B cell (primary cell): ENCODE measurements around the gene PARD6A. TPM values are rescaled to one million over a fixed set of nuclear protein-coding genes. Genes with fewer than 3 reads are reported as not detected.

ENCODE experiments used
- ATAC-seq: fragments of 200-7000 bp; cut with Tn5 transposase; one replicate; pipeline ENCODE4 v1.10.0; 2021; ENCODE audit warnings: low read depth, mild to moderate bottlenecking, moderate number of reproducible peaks, moderate library complexity
- CTCF ChIA-PET: fragments of 350-600 bp; sonication (Branson Sonifier 250); formaldehyde crosslinking; loops from one replicate; lab custom pipeline; 2021; ENCODE audit warnings: antibody characterized with exemption, inconsistent platforms; lab: Charles Lee
- POLR2A ChIA-PET: fragments of 350-600 bp; sonication (Branson Sonifier 250); formaldehyde crosslinking; loops from one replicate; lab custom pipeline; 2021; ENCODE audit warnings: antibody characterized with exemption; lab: Charles Lee
- DNase-seq: peaks from one replicate; pipeline ENCODE4 v3.0.0; 2013
- H2AFZ ChIP-seq: 2 replicates; pipeline ENCODE4 v1.6.1; 2012; ENCODE audit warnings: mild to moderate bottlenecking, low read depth, low read length; ENCODE audit not compliant: insufficient read depth, poor library complexity, severe bottlenecking
- H3K27ac ChIP-seq, 2 donors: 1 replicate in 1 of 2; 2 replicates in 1 of 2; pipeline ENCODE4 v1.5.1; 2012 to 2013; ENCODE audit warnings: low read length in 2 of 2, mild to moderate bottlenecking in 2 of 2, moderate library complexity in 1 of 2
- H3K27me3 ChIP-seq, 4 experiments: fragments of 200-600 bp in 1 of 4; sonication (generic) in 1 of 4; replicated peaks in 1 of 4; 1 replicate in 2 of 4; 2 replicates in 2 of 4; pipeline versions ENCODE4 v1.6.1 to v1.7.0; 2013 to 2016; ENCODE audit warnings: low read length in 3 of 4, mild to moderate bottlenecking in 2 of 4, mixed read lengths in 1 of 4, moderate library complexity in 1 of 4; ENCODE audit not compliant: insufficient read depth in 4 of 4, control insufficient read depth in 3 of 4; ENCODE audit errors: control extremely low read depth in 1 of 4
- H3K36me3 ChIP-seq, 2 experiments: replicated peaks in 1 of 2; 1 replicate in 1 of 2; 2 replicates in 1 of 2; pipeline versions ENCODE4 v1.6.1 to v1.7.1; 2013; ENCODE audit warnings: low read length in 1 of 2; ENCODE audit not compliant: insufficient read depth in 2 of 2, control insufficient read depth in 1 of 2; ENCODE audit errors: control extremely low read depth in 1 of 2, extremely low read depth in 1 of 2
- H3K4me1 ChIP-seq, 2 donors: fragments of 200-600 bp in 1 of 2; sonication (generic) in 1 of 2; 1 replicate in 1 of 2; 2 replicates in 1 of 2; pipeline versions ENCODE4 v1.5.1 to v1.6.1; 2013 to 2017; ENCODE audit warnings: low read length in 2 of 2; ENCODE audit not compliant: control insufficient read depth in 2 of 2, insufficient read depth in 2 of 2
- H3K4me2 ChIP-seq: replicated peaks from 2 replicates; pipeline ENCODE3; 2012; ENCODE audit warnings: mild to moderate bottlenecking, low read depth, low read length; ENCODE audit not compliant: poor library complexity, severe bottlenecking
- H3K4me3 ChIP-seq, 5 experiments: fragments of 200-600 bp in 1 of 5; sonication (generic) in 1 of 5; 1 replicate in 3 of 5; 2 replicates in 2 of 5; pipeline versions ENCODE4 v1.5.1 to v1.7.0; 2011 to 2016; ENCODE audit warnings: low read length in 4 of 5, mild to moderate bottlenecking in 4 of 5, low read depth in 2 of 5, control low read depth in 1 of 5, moderate library complexity in 1 of 5; ENCODE audit not compliant: insufficient read depth in 1 of 5; ENCODE audit errors: control extremely low read depth in 1 of 5, extremely low read depth in 1 of 5
- H3K79me2 ChIP-seq: fragments of 200-600 bp; sonication (generic); one replicate; pipeline ENCODE4 v1.6.0; 2016; ENCODE audit warnings: low read length; ENCODE audit not compliant: control insufficient read depth, insufficient read depth
- H3K9ac ChIP-seq: fragments of 200-600 bp; sonication (generic); 2 replicates; pipeline ENCODE4 v1.6.1; 2017; ENCODE audit warnings: mild to moderate bottlenecking, low read length, moderate library complexity
- H3K9me3 ChIP-seq, 3 donors: one replicate each; pipeline versions ENCODE4 v1.6.1 to v1.7.1; 2013; ENCODE audit warnings: low read length in 2 of 3; ENCODE audit not compliant: control insufficient read depth in 2 of 3, insufficient read depth in 1 of 3; ENCODE audit errors: control extremely low read depth in 1 of 3
- H4K20me1 ChIP-seq: 2 replicates; pipeline ENCODE4 v1.6.0; 2012; ENCODE audit warnings: mild to moderate bottlenecking, low read length; ENCODE audit not compliant: insufficient read depth, control insufficient read depth, poor library complexity, severe bottlenecking
- H3K27ac Mint-ChIP-seq: one replicate; pipeline ENCODE4 v1.8.0; 2021; ENCODE audit warnings: mixed read lengths
- H3K27me3 Mint-ChIP-seq: one replicate; pipeline ENCODE4 v1.8.0; 2021; ENCODE audit warnings: mixed read lengths
- H3K4me1 Mint-ChIP-seq: one replicate; pipeline ENCODE4 v1.8.0; 2021; ENCODE audit warnings: mixed read lengths
- H3K4me3 Mint-ChIP-seq: one replicate; pipeline ENCODE4 v1.8.0; 2021; ENCODE audit warnings: mixed read lengths
- H3K9me3 Mint-ChIP-seq: one replicate; pipeline ENCODE4 v1.8.0; 2022; ENCODE audit warnings: mixed read lengths; ENCODE audit not compliant: insufficient read depth
- CTCF ChIP-seq: fragments of 200-600 bp; IDR thresholded peaks from one replicate; pipeline ENCODE4 v1.8.0; 2022; ENCODE audit warnings: antibody characterized with exemption, mild to moderate bottlenecking
- EZH2 ChIP-seq: IDR thresholded peaks from 2 replicates; pipeline ENCODE4 v1.6.1; 2012; ENCODE audit warnings: borderline replicate concordance, low read depth, mild to moderate bottlenecking, moderate library complexity, low read length; ENCODE audit not compliant: insufficient read depth, poor library complexity, severe bottlenecking
- WGBS: methylation state at CpG from one replicate; pipeline ENCODE4 v1.1.5; 2013; ENCODE audit warnings: missing lambda C conversion rate; ENCODE audit not compliant: insufficient coverage; 5-methylcytosine and 5-hydroxymethylcytosine counted together
- intact Hi-C: fragments of 100-400 bp; cut with micrococcal nuclease; formaldehyde crosslinking; loops from one replicate; pipeline ENCODE4 v1.10.0; 2022
- polyA plus RNA-seq: library from polyadenylated mRNA; depleted of rRNA; stranded (reverse); fragments of >200 nt; gene quantifications from 2 replicates; pipeline ENCODE4 v1.2.3, GENCODE V29; 2012
- total RNA-seq, 2 donors: library from RNA; stranded (reverse); fragments of 120-200 nt in 1 of 2; gene quantifications; 1 replicate in 1 of 2; 2 replicates in 1 of 2; pipeline versions ENCODE4 v1.2.3 to v1.2.4, GENCODE V29; 2013 to 2022

PARD6A gene
- total and polyA plus RNA-seq, 2 donors (not counting 1 experiment from before 2014, with no cell fraction given) = 14.8 to 15.9 TPM

DNA sequence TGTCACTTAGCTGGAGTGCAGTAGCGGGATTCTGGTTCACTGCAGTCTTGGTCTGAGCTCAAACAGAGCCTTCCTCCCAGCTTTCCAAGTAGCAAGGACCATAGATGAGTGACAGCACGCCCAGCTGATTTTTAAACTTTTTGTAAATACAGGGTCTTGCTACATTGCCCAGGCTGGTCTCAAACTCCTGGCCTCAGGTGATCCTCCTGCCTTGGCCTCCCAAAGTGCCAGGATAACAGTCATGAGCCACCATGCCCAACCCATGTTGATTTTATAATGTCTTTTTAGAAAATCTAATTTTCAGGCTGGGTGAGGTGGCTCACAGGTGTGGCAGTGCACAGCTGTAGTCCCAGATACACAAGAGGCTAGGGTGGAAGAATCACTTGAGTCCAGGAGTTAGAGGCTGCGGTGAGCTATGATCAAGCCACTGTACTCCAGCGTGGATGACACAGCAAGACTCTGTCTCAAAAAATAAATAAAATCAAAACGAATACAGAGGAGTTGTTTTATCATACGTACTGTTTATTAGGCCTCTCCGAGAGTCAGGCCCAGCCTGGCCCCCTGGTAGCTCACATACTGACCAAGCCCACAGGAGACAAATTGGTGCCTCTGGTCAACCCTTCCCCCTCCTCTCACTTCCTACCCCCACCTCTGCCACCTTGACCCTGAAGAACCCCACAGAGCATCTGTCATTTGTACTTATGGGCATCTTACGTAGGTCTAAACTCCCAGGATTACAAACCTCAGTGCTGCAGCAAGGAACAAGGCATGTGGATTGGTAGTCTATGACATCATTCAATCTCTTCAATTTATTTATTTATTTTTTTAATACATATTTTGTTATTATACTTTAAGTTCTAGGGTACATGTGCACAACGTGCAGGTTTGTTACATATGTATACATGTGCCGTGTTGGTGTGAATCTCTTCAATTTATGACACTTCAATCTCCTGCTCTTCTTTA, 19.5 kb downstream of the PARD6A start:
- intact Hi-C loops = no loop called here
- no peak overlapping the region for H3K27ac Mint-ChIP-seq
- CTCF ChIA-PET = no interaction called here
- H3K9me3 Mint-ChIP-seq = no peaks in the 10 kb centered on the region
- Histone ChIP-seq H3K9ac (no peak overlapping the region), H3K4me1 (peaks cover 8 to 12% of the 10 kb centered on the region in 2 donors), H2AFZ (no peak overlapping the region), H3K36me3 (peaks cover 0 to 20% of the 10 kb centered on the region in 2 experiments), H3K27ac (no peak overlapping the region), H4K20me1 (no peaks in the 10 kb centered on the region), H3K9me3 (no peaks in the 10 kb centered on the region), H3K4me2 (no peak overlapping the region), H3K4me3 (no peak overlapping the region), H3K27me3 (no peaks in the 10 kb centered on the region), H3K79me2 (peaks cover 5% of the 10 kb centered on the region)
- no peak overlapping the region for H3K4me3 Mint-ChIP-seq
- ATAC-seq = no peak
- POLR2A ChIA-PET = no interaction called here
- peaks cover 20% of the 10 kb centered on the region for H3K4me1 Mint-ChIP-seq
- DNase-seq = no peak
- TF ChIP-seq CTCF (no peak), EZH2 (no peak)
- 99% methylated on average over 7 of the region's 10 CpGs for WGBS
- H3K27me3 Mint-ChIP-seq = no peaks in the 10 kb centered on the region

- no peak overlapping the region for H3K4me3 Mint-ChIP-seq
- WGBS = no CpG with 5 or more reads among the region's 4 CpGs
These were observed 23.0 kb downstream of the PARD6A start for GRCh38 chr16:67683767-67684166.

More at GRCh38 chr16:67683767-67684166, 23.0 kb downstream of the PARD6A start:
- H3K4me1 Mint-ChIP-seq = peaks cover 24% of the 10 kb centered on the region
- Histone ChIP-seq H3K4me1 (peaks cover 18 to 26% of the 10 kb centered on the region in 2 donors), H3K27me3 (no peaks in the 10 kb centered on the region), H4K20me1 (no peaks in the 10 kb centered on the region), H3K4me3 (no peak overlapping the region), H3K9ac (no peak overlapping the region), H3K27ac (no peak overlapping the region), H3K4me2 (no peak overlapping the region), H3K9me3 (no peaks in the 10 kb centered on the region), H3K79me2 (peaks cover 5% of the 10 kb centered on the region), H2AFZ (no peak overlapping the region), H3K36me3 (peaks cover 0 to 21% of the 10 kb centered on the region in 2 experiments)
- no peak overlapping the region for H3K27ac Mint-ChIP-seq
- POLR2A ChIA-PET = no interaction called here
- intact Hi-C loops = no loop called here
- TF ChIP-seq EZH2 (no peak), CTCF (no peak)
- no peaks in the 10 kb centered on the region for H3K9me3 Mint-ChIP-seq
- no peaks in the 10 kb centered on the region for H3K27me3 Mint-ChIP-seq
- DNase-seq (no peak), ATAC-seq (no peak)
- CTCF ChIA-PET = interaction anchor here (0.7 to 1.8 kb wide), 3 partner anchors 12 to 246 kb away, joined by 3 to 9 read pairs (median 3); no protein-coding TSS in a partner anchor
